KMS-11 (cell line): ENCODE results near the gene SPECC1.
"Not testable (repeated sequence)": the region's sequence is repeated elsewhere in the genome, so short reads cannot be mapped to it uniquely, and the experiment has no call there.

Source experiments
- H2AFZ ChIP-seq: fragments of 200-600 bp; sonication (generic); 2 replicates; pipeline ENCODE4 v1.6.1; 2016; ENCODE audit warnings: antibody characterized with exemption, mixed run types, low read depth
- H3K27ac ChIP-seq: fragments of 200-600 bp; sonication (generic); 2 replicates; pipeline ENCODE4 v1.6.1; 2016; ENCODE audit warnings: mild to moderate bottlenecking, mixed run types
- H3K27me3 ChIP-seq: fragments of 200-600 bp; sonication (generic); 2 replicates; pipeline ENCODE4 v1.6.1; 2017; ENCODE audit warnings: mild to moderate bottlenecking, low read depth, mixed run types, moderate library complexity; ENCODE audit not compliant: insufficient read depth
- H3K36me3 ChIP-seq: fragments of 200-600 bp; sonication (generic); 2 replicates; pipeline ENCODE4 v1.6.1; 2017; ENCODE audit warnings: mild to moderate bottlenecking, mixed run types; ENCODE audit not compliant: insufficient read depth
- H3K4me1 ChIP-seq: fragments of 200-600 bp; sonication (generic); 2 replicates; pipeline ENCODE4 v1.6.1; 2016; ENCODE audit warnings: mild to moderate bottlenecking, low read depth, mixed run types; ENCODE audit not compliant: poor library complexity, severe bottlenecking
- H3K4me2 ChIP-seq: fragments of 200-600 bp; sonication (generic); 2 replicates; pipeline ENCODE4 v1.7.0; 2016; ENCODE audit warnings: mild to moderate bottlenecking, mixed run types
- H3K4me3 ChIP-seq: fragments of 200-600 bp; sonication (generic); IDR thresholded peaks from 2 replicates; pipeline ENCODE4 v1.6.1; 2017; ENCODE audit warnings: low read depth, low read length, mixed read lengths; ENCODE audit not compliant: insufficient read depth
- H3K79me2 ChIP-seq: fragments of 200-600 bp; sonication (generic); 2 replicates; pipeline ENCODE4 v1.6.1; 2016; ENCODE audit warnings: low read depth, mixed run types; ENCODE audit not compliant: insufficient read depth
- H3K9ac ChIP-seq: fragments of 200-600 bp; sonication (generic); 2 replicates; pipeline ENCODE4 v1.6.1; 2016; ENCODE audit warnings: mild to moderate bottlenecking, mixed run types
- H4K20me1 ChIP-seq: fragments of 200-600 bp; sonication (generic); 2 replicates; pipeline ENCODE4 v1.6.1; 2016; ENCODE audit warnings: mild to moderate bottlenecking, mixed run types; ENCODE audit not compliant: insufficient read depth
- TF ChIP-seq, protein P1 (sequence below): fragments of 200-600 bp; sonication (generic); conservative IDR thresholded peaks from 2 replicates; pipeline ENCODE4 v1.6.1; 2017; ENCODE audit warnings: low read depth, mild to moderate bottlenecking, antibody characterized with exemption, low read length, moderate library complexity, mixed read lengths

SPECC1 gene

DNA sequence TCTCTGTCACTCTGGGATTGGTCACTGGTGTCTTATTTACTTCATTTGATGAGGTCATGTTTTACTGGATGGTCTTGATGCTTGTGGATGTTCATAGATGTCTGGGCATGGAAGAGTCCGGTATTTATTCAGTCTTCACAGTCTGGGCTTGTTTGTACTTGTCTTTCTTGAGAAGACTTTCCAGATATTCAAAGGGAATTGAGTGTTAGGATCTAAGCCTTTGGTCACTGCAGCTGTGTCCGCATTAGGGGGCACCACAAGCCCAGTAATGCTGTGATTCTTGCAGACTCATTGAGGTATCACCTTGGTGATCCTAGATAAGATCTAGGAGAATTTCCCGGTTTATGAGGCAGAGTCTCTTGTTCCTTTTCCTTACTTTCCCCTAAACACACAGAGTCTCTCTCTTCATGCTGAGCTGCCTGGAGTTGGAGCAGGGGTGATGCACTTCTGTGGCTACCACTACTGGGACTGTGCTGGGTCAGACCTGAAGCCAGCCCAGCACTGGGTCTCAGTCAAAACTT, 214.7 kb downstream of the SPECC1 start:
- Histone ChIP-seq H3K4me2 (no peak overlapping the region), H3K27ac (no peak overlapping the region), H3K9ac (no peak overlapping the region), H3K4me1 (peaks cover 17% of the 10 kb centered on the region), H2AFZ (no peak overlapping the region), H3K4me3 (no peak overlapping the region), H3K27me3 (no peaks in the 10 kb centered on the region), H4K20me1 (no peaks in the 10 kb centered on the region), H3K36me3 (no peaks in the 10 kb centered on the region), H3K79me2 (no peaks in the 10 kb centered on the region)
- TF ChIP-seq, protein P1, sequence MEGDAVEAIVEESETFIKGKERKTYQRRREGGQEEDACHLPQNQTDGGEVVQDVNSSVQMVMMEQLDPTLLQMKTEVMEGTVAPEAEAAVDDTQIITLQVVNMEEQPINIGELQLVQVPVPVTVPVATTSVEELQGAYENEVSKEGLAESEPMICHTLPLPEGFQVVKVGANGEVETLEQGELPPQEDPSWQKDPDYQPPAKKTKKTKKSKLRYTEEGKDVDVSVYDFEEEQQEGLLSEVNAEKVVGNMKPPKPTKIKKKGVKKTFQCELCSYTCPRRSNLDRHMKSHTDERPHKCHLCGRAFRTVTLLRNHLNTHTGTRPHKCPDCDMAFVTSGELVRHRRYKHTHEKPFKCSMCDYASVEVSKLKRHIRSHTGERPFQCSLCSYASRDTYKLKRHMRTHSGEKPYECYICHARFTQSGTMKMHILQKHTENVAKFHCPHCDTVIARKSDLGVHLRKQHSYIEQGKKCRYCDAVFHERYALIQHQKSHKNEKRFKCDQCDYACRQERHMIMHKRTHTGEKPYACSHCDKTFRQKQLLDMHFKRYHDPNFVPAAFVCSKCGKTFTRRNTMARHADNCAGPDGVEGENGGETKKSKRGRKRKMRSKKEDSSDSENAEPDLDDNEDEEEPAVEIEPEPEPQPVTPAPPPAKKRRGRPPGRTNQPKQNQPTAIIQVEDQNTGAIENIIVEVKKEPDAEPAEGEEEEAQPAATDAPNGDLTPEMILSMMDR: no peak

DNA sequence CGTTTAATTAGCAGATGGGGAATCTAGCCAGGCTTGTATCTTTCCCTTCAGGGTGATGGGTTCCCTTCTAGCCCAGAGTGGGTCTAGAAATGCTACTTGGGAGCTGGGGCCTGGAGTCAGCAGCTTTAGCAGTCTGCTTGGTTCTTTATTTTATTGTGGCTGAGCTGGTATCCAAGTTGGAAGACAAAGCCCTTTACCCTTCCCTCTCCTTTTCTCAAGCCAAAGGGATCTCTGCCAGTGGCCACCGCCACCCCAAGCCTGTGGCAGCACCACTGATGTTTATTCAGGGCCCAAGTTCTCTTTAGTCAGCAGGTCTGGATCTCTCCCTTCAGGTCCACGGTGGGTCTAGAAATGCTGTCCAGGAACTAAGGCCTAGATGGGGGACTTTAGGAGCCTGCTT, 215.2 kb downstream of the SPECC1 start:
- Histone ChIP-seq H3K27me3 (no peaks in the 10 kb centered on the region), H4K20me1 (no peaks in the 10 kb centered on the region), H3K4me2 (no peak overlapping the region), H3K27ac (no peak overlapping the region), H3K9ac (no peak overlapping the region), H2AFZ (no peak overlapping the region), H3K36me3 (no peaks in the 10 kb centered on the region), H3K4me3 (no peak overlapping the region), H3K79me2 (no peaks in the 10 kb centered on the region), H3K4me1 (peaks cover 17% of the 10 kb centered on the region)
- TF ChIP-seq, protein P1: no peak

DNA sequence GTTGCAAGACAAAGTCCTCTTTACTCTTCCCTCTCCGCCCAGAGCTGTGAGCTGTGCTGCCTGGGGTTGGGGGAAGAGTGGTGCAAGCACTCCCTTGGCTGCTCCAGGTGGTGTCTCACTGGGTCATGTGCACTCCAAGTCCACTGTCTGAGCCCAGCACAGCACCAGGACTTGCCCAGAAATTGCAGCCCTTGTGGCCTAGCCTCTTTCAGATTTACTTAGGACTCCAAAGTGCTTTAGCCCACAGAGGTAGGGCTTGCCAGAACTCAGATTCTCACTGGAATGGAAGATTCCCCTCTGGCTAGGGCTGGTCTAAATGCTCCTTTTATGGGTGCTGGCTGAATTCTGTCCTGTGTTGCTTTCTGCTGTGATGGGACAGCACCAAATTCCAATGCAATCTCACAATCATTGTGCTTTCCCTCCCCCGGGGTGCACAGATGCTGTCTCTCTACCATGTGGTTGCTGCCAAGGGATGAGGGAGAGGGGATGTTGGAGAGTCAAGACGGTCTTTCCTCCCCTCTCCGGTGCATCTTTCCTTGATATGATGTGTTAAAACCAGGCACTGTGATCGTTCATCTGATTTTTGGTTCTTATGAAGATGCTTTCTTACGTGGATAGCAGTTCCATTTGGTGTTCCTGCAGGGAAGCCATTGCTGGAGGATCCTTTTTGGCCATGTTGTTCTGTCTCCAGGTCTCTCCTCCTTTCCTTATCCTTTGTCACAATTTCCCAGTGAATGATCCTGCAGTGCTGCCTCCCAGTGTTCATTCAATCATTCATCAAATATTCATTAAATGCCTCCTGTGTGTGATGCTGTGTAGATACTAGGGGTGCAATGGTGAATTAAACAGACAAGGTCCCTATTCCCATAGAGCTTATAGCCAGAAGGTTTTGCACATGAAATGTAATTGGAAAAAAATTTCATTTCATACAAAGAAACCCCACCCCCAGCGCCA, 216.3 kb downstream of the SPECC1 start:
- H4K20me1 ChIP-seq: no peaks in the 10 kb centered on the region
- no peak overlapping the region for H3K4me2 ChIP-seq
- no peaks in the 10 kb centered on the region for H3K27me3 ChIP-seq
- no peak overlapping the region for H3K27ac ChIP-seq
- TF ChIP-seq, protein P1: no peak
- no peak overlapping the region for H2AFZ ChIP-seq
- no peaks in the 10 kb centered on the region for H3K36me3 ChIP-seq
- no peak overlapping the region for H3K9ac ChIP-seq
- H3K4me1 ChIP-seq: peaks cover 17% of the 10 kb centered on the region
- H3K4me3 ChIP-seq: no peak overlapping the region
- no peaks in the 10 kb centered on the region for H3K79me2 ChIP-seq

DNA sequence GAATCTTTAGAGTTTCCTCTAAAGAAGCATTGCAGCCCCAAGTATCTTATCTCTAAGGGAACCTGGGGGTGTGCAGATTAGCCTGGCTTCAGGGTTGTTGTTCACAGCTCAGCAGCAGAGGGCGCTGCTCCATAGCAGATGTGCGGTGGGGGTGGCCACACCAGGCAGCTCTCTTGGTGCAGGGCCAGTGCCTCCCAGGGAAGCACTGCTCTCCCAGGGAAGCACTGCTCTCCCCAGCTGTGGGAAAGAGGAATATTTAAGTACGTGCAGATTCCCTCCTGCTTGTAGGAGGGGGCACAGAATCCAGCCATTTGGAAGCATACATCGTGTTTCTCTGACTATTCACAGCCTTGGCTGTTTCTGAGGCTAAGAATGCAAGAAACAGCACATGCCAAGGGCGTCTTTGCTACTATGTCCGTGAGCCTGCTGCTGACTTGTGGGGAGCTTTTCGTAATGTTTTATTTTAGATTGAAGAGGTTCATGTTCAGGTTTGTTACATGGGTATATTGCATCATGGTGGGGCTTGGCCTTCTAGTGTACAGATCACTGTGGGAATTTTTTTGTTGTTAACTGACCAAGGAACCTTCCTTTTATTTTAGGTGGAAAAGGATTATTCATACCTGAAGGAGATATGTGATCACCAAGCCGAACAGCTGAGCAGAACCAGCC, 217.8 kb downstream of the SPECC1 start:
- no peak overlapping the region; the same call in 1 of the 2 replicates for H3K4me2 ChIP-seq
- H3K36me3 ChIP-seq: no peaks in the 10 kb centered on the region
- H3K4me1 ChIP-seq: peaks cover 17% of the 10 kb centered on the region
- H3K79me2 ChIP-seq: no peaks in the 10 kb centered on the region
- no peak overlapping the region for H3K27ac ChIP-seq
- no peak overlapping the region for H3K9ac ChIP-seq
- TF ChIP-seq, protein P1: peak; percentile 90
- H4K20me1 ChIP-seq: no peaks in the 10 kb centered on the region
- no peak overlapping the region for H3K4me3 ChIP-seq
- peak overlapping the region; percentile 4; the same call in 1 of the 2 replicates for H2AFZ ChIP-seq
- no peaks in the 10 kb centered on the region for H3K27me3 ChIP-seq

DNA sequence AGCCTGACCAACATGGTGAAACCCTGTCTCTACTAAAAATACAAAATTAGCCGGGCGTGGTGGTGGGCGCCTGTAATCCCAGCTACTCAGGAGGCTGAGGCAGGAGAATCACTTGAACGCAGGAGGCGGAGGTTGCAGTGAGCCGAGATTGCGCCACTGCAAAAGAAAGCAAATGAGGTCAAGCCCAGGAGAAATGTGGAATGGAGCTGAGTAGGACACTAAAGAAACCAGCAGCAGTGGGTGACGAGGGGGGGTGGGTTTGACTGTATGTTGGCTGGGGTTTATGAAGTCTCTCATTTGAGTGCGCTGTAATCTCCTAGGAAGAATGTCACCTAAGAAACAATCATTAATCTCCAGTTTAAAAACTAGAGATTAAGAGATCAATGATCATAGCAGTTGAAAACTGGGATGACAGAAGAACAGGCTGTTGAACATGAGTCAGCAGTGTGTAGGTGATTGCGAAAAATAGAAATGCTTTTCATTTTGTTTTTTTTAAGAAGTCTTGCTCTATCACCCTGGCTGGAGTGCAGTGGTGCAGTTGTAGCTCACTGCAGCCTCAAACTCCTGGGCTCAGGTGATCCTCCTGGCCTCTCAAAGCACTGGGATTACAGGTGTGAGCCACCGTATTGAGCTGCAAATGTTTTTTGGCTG, 218.7 kb downstream of the SPECC1 start:
- not testable (repeated sequence) for H3K27me3 ChIP-seq, H3K79me2 ChIP-seq, H3K4me2 ChIP-seq, H3K4me3 ChIP-seq, H4K20me1 ChIP-seq, H3K9ac ChIP-seq, H3K27ac ChIP-seq, H3K36me3 ChIP-seq, H2AFZ ChIP-seq
- H3K4me1 ChIP-seq: peaks cover 17% of the 10 kb centered on the region
